Neural crest cell (in vitro differentiated cells): ENCODE measurements around the gene ERCC3. TPM values are rescaled to one million over a fixed set of nuclear protein-coding genes. Genes with fewer than 3 reads are reported as not detected.

Experiments used
- DNase-seq: peaks from one replicate; pipeline ENCODE4 v3.0.0; 2021; ENCODE audit warnings: low read depth, mixed read lengths, low spot score
- H3K27ac Mint-ChIP-seq: one replicate; pipeline ENCODE4 v1.8.0; 2021; ENCODE audit warnings: mild to moderate bottlenecking, mixed read lengths; ENCODE audit not compliant: unreplicated experiment
- H3K27me3 Mint-ChIP-seq: 2 replicates; pipeline ENCODE4 v1.8.0; 2021; ENCODE audit warnings: low read depth, mild to moderate bottlenecking, mixed read lengths
- H3K36me3 Mint-ChIP-seq: 2 replicates; pipeline ENCODE4 v1.8.0; 2021; ENCODE audit warnings: low read depth, mild to moderate bottlenecking, mixed read lengths
- H3K4me1 Mint-ChIP-seq: 2 replicates; pipeline ENCODE4 v1.8.0; 2021; ENCODE audit warnings: mixed read lengths
- H3K4me3 Mint-ChIP-seq: one replicate; pipeline ENCODE4 v1.8.0; 2021; ENCODE audit warnings: mild to moderate bottlenecking, mixed read lengths
- H3K9me3 Mint-ChIP-seq: 2 replicates; pipeline ENCODE4 v1.8.0; 2021; ENCODE audit warnings: mixed read lengths
- total RNA-seq: library from RNA; stranded (reverse); gene quantifications from 2 replicates; pipeline ENCODE4 v1.2.1, GENCODE V29; 2021
- TF ChIP-seq, protein P1 (sequence below): fragments of 200-600 bp; sonication (generic); conservative IDR thresholded peaks from 2 replicates; pipeline ENCODE4 v1.5.0; 2021; ENCODE audit warnings: antibody characterized with exemption, mild to moderate bottlenecking

The ERCC3 gene
- total RNA-seq, 1 donor from 2014 or later, result 67.4 TPM

GRCh38 chr2:127305990-127306585, 12.1 kb upstream of the ERCC3 start:
- TF ChIP-seq, protein P1, sequence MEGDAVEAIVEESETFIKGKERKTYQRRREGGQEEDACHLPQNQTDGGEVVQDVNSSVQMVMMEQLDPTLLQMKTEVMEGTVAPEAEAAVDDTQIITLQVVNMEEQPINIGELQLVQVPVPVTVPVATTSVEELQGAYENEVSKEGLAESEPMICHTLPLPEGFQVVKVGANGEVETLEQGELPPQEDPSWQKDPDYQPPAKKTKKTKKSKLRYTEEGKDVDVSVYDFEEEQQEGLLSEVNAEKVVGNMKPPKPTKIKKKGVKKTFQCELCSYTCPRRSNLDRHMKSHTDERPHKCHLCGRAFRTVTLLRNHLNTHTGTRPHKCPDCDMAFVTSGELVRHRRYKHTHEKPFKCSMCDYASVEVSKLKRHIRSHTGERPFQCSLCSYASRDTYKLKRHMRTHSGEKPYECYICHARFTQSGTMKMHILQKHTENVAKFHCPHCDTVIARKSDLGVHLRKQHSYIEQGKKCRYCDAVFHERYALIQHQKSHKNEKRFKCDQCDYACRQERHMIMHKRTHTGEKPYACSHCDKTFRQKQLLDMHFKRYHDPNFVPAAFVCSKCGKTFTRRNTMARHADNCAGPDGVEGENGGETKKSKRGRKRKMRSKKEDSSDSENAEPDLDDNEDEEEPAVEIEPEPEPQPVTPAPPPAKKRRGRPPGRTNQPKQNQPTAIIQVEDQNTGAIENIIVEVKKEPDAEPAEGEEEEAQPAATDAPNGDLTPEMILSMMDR, result no peak
- H3K36me3 Mint-ChIP-seq, result no peaks in the 10 kb centered on the region
- H3K27ac Mint-ChIP-seq, result no peak overlapping the region
- H3K9me3 Mint-ChIP-seq, result no peaks in the 10 kb centered on the region
- no peaks in the 10 kb centered on the region for H3K4me1 Mint-ChIP-seq
- H3K4me3 Mint-ChIP-seq, result no peak overlapping the region
- DNase-seq, result no peak
- H3K27me3 Mint-ChIP-seq, result no peaks in the 10 kb centered on the region

- Mint-ChIP-seq H3K27ac (no peak overlapping the region), H3K27me3 (no peaks in the 10 kb centered on the region), H3K9me3 (no peaks in the 10 kb centered on the region), H3K36me3 (no peaks in the 10 kb centered on the region), H3K4me1 (no peaks in the 10 kb centered on the region), H3K4me3 (no peak overlapping the region)
- no peak for DNase-seq
- TF ChIP-seq, protein P1, result no peak
These were observed 8.2 kb upstream of the ERCC3 start for GRCh38 chr2:127302168-127302567.

DNA sequence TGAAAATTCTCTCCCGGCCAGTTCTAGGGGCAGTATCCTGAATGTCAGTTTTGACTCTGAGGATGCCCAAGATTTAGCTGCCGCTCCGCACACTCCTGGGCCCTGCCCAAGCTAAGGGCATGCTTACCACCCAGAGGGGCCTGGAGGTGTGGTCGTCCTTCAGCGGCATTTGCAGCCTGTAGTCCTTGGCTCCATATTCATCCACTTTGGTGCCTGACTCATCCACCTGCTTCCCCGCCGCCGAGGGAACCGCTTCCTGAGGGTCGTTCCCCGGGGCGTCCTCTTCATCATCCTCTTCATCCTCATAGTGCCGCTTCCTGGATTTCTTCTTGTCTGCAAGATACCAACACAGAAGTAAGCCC, 577 bp downstream of the ERCC3 start:
- TF ChIP-seq, protein P1, result no peak
- Mint-ChIP-seq H3K9me3 (no peaks in the 10 kb centered on the region), H3K4me3 (peak overlapping the region; percentile 98), H3K4me1 (peaks cover 25% of the 10 kb centered on the region), H3K36me3 (peaks cover 12% of the 10 kb centered on the region), H3K27ac (peak overlapping the region; percentile 63), H3K27me3 (no peaks in the 10 kb centered on the region)
- DNase-seq, result no peak

DNA sequence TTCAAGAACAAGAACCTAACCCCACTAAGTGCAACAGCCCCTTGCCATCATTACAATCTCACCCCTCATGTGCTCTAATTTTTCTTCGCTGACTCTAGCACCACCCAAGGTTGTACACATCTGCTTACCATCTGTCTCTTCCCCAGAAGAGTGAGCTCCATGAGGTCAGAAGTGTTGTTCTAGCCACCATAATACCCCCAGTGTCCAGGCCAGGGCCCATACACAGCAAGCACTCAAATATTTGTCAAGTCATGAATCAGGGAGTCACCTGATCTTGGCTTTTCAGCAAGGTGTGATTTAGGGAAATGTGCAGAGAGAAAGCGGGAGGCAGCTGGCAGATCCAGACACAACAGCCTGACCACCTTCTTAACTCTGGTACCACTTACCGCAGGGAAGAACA, 5.7 kb downstream of the ERCC3 start:
- TF ChIP-seq, protein P1, result no peak
- peaks cover 44% of the 10 kb centered on the region for H3K36me3 Mint-ChIP-seq
- peaks cover 8% of the 10 kb centered on the region for H3K9me3 Mint-ChIP-seq
- peaks cover 9% of the 10 kb centered on the region for H3K4me1 Mint-ChIP-seq
- no peak for DNase-seq
- no peak overlapping the region for H3K27ac Mint-ChIP-seq
- H3K27me3 Mint-ChIP-seq, result no peaks in the 10 kb centered on the region
- H3K4me3 Mint-ChIP-seq, result peak overlapping the region; percentile 31

DNA sequence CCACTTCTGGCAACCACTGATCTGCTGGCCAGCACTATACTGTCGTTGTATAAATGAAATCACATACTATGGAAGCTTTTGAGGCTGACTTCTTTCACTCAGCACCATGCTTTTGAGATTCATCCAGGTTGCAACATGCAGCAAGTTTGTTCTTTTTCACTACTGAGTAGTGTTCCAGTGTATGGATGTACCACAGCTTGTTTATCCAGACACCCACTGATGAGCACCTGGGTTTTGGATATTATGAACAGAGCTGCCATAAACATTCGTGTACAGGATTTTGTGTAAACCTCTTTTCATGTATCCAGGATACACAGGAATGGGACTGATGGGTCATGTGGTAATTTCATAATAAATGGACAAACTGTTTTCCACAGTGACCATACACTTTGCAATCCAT, 10.7 kb downstream of the ERCC3 start:
- Mint-ChIP-seq H3K4me1 (no peaks in the 10 kb centered on the region), H3K9me3 (peaks cover 8% of the 10 kb centered on the region), H3K4me3 (no peak overlapping the region), H3K27ac (no peak overlapping the region), H3K27me3 (no peaks in the 10 kb centered on the region), H3K36me3 (peaks cover 50% of the 10 kb centered on the region)
- DNase-seq, result no peak
- TF ChIP-seq, protein P1, result no peak

DNA sequence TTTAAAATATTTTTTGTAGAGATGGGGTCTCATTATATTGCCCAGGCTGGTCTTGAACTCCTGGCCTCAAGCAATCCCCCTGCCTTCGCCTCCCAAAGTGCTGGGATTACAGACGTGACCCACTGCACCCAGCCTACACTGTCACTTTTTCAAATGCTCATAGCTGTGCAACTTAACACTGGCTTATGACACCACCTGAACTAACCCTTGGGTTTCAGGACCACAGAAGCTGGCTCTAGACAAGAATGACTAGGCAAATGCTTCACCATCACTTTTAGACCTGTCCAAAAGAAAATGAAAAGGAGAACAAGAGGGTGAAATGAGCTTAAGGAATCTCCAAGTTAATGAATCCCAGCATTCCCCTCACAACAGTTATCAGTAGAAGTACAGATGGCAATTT, 13.3 kb downstream of the ERCC3 start:
- Mint-ChIP-seq H3K4me1 (no peaks in the 10 kb centered on the region), H3K9me3 (peaks cover 8% of the 10 kb centered on the region), H3K27me3 (no peaks in the 10 kb centered on the region), H3K4me3 (no peak overlapping the region), H3K27ac (no peak overlapping the region), H3K36me3 (peaks cover 40% of the 10 kb centered on the region)
- no peak for DNase-seq
- TF ChIP-seq, protein P1, result no peak
